ENCODE data around the gene FOXJ2.

- TF ChIP-seq POLR2AphosphoS5 (IDR thresholded peaks at IDR 0.05) = no peak
- TF ChIP-seq CTCF (IDR thresholded peaks at IDR 0.05) = no peak
- TF ChIP-seq POLR2A (IDR thresholded peaks at IDR 0.05) = no peak
- TF ChIP-seq EP300 (IDR thresholded peaks at IDR 0.05) = no peak
These were observed 60.8 kb downstream of the FOXJ2 start for GRCh38 chr12:8093291-8093690.
